C1 segment of cervical spinal cord (tissue), 14 donors: Measurements from ENCODE around the gene ACAT1.
"Not testable (repeated sequence)": the region's sequence is repeated elsewhere in the genome, so short reads cannot be mapped to it uniquely, and the experiment has no call there.

Source experiments
- DNase-seq, 14 donors: peaks; one replicate each; lab custom pipeline; 2025; lab: John Stamatoyannopoulos, UW

ACAT1 gene

GRCh38 chr11:108121274-108122155, at the start of gene ACAT1:
TSS of gene ACAT1 (plus strand) at chr11:108121567. CDS start at chr11:108121607, 40 bp downstream.
- DNase-seq: peak; percentile 66 to 95 (median 90)

GRCh38 chr11:108084811-108085210, 36.6 kb upstream of the ACAT1 start:
- no peak for DNase-seq

DNA sequence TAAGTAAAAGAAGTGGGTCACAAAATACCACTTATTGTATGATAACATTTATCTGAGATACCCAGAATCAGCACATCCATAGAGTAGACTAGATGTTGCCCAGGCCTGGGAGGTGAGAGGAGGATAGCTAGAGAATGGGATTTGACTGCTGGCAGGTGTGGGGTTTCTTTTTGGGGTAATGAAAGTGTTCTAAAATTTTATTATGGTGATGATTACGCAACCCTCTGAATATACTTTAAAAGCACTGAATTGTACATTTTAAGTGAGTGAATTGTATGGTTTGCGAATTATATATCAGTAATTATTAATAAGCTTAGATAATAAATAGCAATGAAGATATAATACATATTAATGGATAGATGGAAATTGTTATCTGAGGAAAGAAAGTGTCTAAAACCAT, 35.7 kb upstream of the ACAT1 start:
- no peak for DNase-seq

DNA sequence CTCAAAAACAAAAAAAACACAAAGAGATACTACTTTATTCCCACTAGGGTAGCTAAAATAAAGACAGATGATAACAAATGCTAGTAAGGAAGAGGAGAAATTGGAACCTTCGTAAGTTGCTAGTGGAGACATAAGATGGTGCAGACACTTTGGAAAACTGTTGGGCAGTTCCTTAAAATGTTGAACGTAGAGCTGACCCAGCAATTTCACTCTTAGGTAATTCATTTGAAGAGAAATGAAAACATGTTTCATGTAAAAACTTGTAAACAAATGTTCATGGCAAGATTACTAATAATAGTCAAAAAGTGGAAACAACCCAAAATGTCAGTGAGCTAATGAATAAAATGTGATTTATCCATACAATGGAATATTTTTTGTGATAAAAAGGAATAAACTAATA, 29.2 kb upstream of the ACAT1 start:
- no peak for DNase-seq

DNA sequence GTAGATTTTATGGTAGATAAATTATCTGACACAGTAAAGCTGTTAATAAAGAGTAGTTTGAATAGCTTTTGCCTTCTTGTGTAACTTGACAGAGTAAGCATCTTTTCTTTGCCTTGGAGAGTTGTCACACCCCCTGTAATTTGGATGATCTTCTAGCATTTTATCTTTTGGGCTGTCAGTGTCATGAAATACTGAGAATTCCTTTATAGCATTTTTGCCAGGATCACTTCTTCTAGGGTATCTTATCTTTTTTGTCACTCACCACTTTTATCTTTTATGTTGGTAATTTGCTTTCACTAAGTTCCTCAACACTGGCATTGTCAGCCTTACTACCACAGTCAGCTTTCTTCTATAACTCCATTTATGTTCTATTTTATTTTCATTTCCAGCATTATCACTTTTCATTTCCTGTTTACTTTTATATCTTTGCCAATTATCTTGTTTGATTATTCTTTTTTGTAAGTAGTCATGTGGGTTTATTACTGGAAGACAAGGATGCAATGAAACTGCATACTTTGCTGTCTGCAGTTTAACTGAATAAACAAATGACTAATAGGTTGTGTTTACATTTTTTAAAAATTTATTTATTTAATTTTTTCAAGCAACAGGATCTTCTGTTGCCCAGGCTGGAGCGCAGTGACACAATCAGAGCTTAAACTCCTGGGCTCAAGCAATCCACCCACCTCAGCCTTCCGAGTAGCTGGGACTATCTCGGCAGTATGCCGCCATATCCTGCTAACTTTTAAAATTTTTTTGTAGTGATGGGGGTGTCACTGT, 28.1 kb upstream of the ACAT1 start:
- DNase-seq: no peak

DNA sequence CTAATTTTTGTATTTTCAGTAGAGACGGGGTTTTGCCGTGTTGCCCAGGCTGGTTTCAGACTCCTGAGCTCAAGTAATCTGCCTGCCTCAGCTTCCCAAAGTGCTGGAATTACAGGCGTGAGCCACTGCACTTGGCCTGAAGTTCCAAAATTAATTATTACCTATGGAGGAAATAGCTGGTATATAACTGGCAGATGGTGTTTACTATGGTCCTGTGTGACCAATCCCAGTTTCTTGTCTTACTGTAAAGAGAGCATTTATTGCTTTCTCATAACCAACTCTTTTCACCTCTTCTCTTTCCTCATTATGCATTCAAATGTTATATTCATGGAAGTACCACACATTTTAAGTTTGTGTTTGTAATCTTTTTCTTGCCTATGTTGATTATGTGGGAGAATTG, 24.2 kb upstream of the ACAT1 start:
- no peak for DNase-seq

DNA sequence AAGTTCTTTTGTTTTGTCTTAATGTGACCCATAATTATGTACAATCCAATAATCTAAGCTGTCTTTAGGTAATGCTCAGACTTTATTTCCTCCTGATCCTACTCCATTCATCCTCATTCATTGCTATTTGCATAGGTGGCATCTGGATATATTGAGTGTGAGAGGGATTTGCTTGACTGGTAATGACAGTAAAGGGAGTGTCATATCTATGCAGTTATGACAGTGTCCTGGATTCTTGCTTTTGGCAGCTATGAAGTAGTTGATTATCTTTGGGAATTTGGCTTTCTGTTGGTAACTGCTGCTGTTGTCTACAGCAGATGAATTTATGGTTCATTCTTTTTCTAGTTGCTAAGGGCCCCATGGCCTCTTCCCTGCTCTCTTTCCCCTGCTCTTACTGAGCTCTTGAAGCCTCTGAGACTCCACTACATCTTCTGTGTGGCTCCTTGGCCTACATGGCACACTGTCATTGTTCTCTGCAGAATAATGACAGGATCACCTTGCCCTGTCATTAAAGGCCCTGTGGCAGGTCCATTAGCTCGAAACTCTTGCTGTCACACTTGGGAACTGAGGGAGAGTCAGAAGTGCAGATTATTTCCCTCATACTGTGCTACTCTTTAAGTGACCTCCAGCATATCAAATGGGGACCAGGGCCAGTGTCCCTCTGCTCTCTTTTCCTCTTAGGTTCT, 20.1 kb upstream of the ACAT1 start:
- no peak for DNase-seq

- no peak for DNase-seq
Measured at GRCh38 chr11:108111126-108111525, 10.2 kb upstream of the ACAT1 start.

DNA sequence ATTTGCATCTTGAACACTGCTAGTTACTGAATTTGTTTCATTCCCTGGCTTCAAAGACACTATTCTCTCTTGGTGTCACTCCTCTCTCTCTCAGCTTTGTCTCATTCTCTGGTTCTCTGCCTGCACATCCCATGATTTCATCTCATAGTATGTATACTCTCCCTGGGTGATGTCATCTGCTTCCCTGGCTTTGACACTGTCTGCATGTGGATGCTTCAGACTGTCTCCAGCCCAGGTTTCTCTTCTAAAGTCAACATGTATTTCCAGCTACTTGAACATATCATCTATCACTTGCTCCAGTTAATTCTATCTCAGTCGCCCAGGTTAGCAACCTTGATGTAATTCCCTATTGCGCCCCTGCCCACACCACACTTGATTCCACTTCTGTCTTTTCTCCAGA, 9.3 kb upstream of the ACAT1 start:
- no peak for DNase-seq

- DNase-seq: peak in 13 of 14 donors; percentile 16 to 89 (median 61)
Measured at GRCh38 chr11:108115500-108116140, 5.7 kb upstream of the ACAT1 start.

GRCh38 chr11:108117746-108118371, 3.5 kb upstream of the ACAT1 start:
- no peak for DNase-seq

DNA sequence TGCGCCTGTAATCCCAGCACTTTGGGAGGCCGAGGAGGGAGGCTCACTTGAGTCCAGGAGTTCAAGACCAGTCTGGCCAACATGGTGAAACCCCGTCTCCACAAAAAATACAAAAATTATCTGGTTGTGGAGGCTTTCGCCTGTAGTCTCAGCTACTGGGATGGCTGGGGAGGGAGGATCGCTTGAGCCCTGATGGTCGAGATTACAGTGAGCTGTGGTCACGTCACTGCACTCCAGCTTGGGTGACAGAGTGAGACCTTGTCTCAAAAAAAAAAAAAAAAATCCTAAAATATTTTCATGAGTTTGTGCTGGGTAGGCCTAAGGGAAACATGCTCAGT, 462 bp upstream of the ACAT1 start:
- DNase-seq: not testable (repeated sequence)

DNA sequence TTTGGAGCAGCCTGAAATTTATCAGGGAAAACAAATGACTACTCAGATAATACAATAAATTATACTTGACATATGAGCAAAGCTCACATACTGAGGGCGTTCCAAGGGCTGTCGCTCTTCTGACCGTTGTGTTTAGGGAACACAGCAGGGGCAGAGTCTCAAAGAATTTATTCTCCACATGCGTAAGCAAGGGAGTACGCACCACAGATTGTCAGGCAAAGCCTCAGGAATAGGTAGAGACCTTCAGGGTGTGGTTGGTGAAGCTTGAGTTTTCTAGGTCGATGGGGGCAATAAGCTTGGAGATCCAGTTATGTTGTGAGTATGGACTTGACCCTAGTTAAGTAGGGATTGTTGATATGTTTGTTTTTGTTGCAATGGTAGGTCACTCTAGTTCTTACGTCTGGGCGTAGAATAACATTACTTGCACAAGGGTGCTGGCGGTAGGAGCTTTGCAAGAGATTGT, 830 bp downstream of the ACAT1 start:
- peak in 3 of 14 donors; percentile 22 to 66 (median 35) for DNase-seq

- no peak for DNase-seq
Measured at GRCh38 chr11:108125096-108125495, 3.7 kb downstream of the ACAT1 start.

DNA sequence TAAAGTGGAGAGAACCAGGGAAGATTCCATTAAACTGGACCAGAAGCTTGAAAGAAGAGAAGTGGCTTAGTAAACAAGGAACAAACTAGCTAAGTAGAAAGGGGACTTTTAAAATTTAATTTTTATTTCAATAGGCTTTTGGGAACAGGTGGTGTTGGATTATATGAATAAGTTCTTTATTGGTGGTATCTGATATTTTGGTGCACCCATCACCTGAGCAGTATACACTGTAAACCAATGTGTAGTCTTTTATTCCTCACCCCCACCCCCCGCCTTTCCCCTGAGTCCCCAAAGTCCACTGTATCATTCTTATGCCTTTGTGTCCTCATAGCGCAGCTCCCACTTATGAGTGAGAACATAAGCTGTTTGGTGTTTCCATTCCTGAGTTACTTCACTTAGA, 7.4 kb downstream of the ACAT1 start:
- no peak for DNase-seq

GRCh38 chr11:108131993-108132392, 10.6 kb downstream of the ACAT1 start:
- no peak for DNase-seq

DNA sequence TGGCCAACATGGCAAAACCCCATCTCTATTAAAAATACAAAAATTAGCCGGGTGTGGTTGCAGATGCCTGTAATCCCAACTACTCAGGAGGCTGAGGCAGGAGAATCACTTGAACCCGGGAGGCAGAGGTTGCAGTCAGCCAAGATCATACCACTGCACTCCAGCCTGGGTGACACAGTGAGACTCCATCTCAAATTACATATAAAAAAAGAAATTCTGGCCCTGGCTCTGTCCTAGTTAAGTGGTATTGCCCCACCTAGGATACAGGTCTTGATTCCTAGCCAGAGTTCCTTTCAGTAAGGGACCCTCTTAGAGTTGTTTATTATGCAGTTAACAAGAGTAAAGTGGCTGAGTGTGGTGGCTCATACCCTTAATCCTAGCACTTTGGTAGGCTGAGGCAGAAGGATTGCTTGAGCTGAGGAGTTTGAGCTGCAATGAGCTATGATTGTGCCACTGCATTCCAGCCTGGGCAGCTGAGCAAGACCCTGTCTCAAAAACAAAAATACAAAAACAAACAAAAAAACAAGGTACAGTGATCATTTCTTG, 11.7 kb downstream of the ACAT1 start:
- not testable (repeated sequence) for DNase-seq

DNA sequence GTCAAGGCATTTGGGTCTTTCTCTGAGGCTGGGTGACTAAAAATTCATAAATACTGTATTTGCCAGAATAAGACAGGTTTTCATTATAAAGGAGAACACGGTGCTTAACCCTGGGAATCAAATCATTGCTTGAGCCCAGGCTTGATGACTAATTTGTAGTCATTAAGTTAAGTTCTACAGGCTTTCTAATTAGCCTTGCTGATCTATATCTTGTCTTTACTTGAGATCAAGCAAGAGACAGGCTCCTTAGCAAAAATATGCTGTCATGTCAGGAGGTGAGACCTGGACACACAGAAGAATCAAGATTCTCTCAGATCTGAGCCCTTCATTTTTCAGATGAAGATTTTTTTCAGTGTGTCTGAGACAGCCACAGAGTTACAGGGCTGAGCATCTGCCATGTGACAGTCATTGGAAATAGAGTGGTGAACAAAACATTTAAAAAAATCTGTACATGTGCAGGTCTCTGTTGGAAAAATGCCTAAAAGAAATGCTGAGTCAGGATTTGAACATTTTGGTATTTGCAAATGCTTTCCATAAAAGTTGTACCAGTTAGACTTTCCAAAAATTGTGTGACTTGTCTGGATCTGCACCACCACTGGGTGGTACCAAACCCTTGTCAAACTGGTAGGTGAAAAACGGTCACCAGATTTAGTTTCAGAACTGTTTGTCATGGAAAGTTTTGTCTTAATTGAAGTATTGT, 14.6 kb downstream of the ACAT1 start:
- DNase-seq: no peak

DNA sequence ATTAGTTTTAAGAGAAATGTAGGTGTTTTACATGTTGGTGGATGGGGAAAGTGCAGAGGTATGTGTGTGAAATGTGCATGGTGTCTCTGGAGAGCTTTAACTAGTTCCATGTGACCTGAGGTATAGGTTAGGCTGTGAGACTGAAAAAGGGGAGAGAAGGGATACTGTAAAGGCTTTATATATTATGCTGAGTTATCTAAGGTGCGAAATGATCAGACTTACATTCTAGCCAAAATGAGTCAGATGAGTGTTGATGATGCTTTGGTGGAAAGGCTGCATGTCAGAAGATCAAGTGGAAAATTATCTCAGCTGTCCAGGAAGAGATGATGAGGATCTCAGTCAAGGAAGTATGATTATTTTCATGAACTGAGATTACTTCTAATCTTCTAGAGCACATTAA, 15.8 kb downstream of the ACAT1 start:
- DNase-seq: no peak

DNA sequence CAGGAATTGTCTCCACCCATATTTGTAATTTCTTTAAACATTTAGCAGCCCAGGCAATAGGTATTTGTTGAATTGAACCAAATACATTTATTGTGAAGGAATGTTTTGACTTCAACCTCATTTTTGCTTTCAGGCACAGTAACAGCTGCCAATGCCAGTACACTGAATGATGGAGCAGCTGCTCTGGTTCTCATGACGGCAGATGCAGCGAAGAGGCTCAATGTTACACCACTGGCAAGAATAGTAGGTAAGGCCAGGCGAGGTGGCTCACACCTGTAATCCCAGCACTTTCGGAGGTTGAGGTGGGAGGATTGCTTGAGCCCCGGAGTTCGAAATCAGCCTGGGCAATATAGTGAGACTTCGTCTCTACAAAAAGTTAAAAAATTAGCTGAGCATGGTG, 20.9 kb downstream of the ACAT1 start:
- no peak for DNase-seq
